ENCODE measurements around the gene RIN2. TPM values are rescaled to one million over a fixed set of nuclear protein-coding genes. Genes with fewer than 3 reads are reported as not detected.

The RIN2 gene
- total and polyA plus RNA-seq, 2 experiments from 2014 or later = 0.08 to 1.4 TPM

DNA sequence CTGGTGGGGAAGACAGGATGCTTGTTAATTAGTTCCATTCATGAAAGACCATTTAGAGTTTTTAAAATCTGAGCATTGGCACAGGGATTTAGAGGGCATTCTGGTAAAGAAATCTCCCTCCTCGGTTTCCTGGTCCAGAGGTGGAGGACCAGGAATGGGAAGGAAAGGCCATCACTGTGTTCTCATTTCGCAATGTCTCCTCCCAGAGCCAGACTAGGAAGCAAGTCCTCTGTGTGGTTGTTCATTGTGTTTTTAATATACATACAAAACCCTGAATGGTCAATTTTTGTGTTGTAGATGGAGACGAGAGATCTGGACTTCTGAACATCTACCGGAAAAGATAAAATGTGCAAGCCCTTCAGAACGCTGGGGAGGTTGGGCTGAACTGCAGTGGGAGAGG is 41.3 kb downstream of the RIN2 start:
- no peak for ATAC-seq
- H2AFZ ChIP-seq = no peak overlapping the region
- H4K20me1 ChIP-seq (replicated peaks; ENCODE audit: insufficient read depth) = no peaks in the 10 kb centered on the region
- H3K79me2 ChIP-seq (replicated peaks; ENCODE audit: insufficient read depth) = no peaks in the 10 kb centered on the region
- H3K4me2 ChIP-seq = no peak overlapping the region
- Mint-ChIP-seq H3K27me3 (ENCODE audit: insufficient read depth, low read depth, poor library complexity) (peaks cover 1% of the 10 kb centered on the region), H3K4me1 (no peaks in the 10 kb centered on the region; the same call in 2 of the 3 replicates), H3K27ac (no peak overlapping the region), H3K36me3 (ENCODE audit: low read depth) (no peaks in the 10 kb centered on the region), H3K9me3 (no peaks in the 10 kb centered on the region), H3K4me3 (no peak overlapping the region)
- no peaks in the 10 kb centered on the region for H3K9me2 ChIP-seq (ENCODE audit: insufficient read depth)
- H3K36me3 ChIP-seq (ENCODE audit: insufficient read depth) = no peaks in the 10 kb centered on the region
- H3K4me3 ChIP-seq = no peak overlapping the region
- no peaks in the 10 kb centered on the region for H3K4me1 ChIP-seq (ENCODE audit: insufficient read depth)
- no peak overlapping the region for H3K27ac ChIP-seq (ENCODE audit: low read depth)
- H3F3A ChIP-seq (replicated peaks; ENCODE audit: low read depth) = no peaks in the 10 kb centered on the region
- no peak for DNase-seq (ENCODE audit: low spot score)
- no peak for TF ChIP-seq ZNF114 (CRISPR knock-in tag; IDR thresholded peaks at IDR 0.05)
- no peak for TF ChIP-seq POLR2AphosphoS5 (IDR thresholded peaks at IDR 0.05; ENCODE audit: low read depth)
- TF ChIP-seq EZH2phosphoT487 (IDR thresholded peaks at IDR 0.05; ENCODE audit: unreplicated experiment) = no peak
- TF ChIP-seq STAT1 (IDR thresholded peaks at IDR 0.05; ENCODE audit: unreplicated experiment) = no peak
- TF ChIP-seq, protein P1, sequence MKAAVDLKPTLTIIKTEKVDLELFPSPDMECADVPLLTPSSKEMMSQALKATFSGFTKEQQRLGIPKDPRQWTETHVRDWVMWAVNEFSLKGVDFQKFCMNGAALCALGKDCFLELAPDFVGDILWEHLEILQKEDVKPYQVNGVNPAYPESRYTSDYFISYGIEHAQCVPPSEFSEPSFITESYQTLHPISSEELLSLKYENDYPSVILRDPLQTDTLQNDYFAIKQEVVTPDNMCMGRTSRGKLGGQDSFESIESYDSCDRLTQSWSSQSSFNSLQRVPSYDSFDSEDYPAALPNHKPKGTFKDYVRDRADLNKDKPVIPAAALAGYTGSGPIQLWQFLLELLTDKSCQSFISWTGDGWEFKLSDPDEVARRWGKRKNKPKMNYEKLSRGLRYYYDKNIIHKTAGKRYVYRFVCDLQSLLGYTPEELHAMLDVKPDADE (IDR thresholded peaks at IDR 0.05) = no peak
- no peak for TF ChIP-seq JUNB (IDR thresholded peaks at IDR 0.05; ENCODE audit: unreplicated experiment)
- no peak for TF ChIP-seq CREB1 (CRISPR knock-in tag; IDR thresholded peaks at IDR 0.05; ENCODE audit: low read depth)
- TF ChIP-seq ZNF331 (CRISPR knock-in tag; IDR thresholded peaks at IDR 0.05; ENCODE audit: low read depth) = no peak
- no peak for TF ChIP-seq NANOG (IDR thresholded peaks at IDR 0.05; ENCODE audit: borderline replicate concordance)
- TF ChIP-seq, protein P2, sequence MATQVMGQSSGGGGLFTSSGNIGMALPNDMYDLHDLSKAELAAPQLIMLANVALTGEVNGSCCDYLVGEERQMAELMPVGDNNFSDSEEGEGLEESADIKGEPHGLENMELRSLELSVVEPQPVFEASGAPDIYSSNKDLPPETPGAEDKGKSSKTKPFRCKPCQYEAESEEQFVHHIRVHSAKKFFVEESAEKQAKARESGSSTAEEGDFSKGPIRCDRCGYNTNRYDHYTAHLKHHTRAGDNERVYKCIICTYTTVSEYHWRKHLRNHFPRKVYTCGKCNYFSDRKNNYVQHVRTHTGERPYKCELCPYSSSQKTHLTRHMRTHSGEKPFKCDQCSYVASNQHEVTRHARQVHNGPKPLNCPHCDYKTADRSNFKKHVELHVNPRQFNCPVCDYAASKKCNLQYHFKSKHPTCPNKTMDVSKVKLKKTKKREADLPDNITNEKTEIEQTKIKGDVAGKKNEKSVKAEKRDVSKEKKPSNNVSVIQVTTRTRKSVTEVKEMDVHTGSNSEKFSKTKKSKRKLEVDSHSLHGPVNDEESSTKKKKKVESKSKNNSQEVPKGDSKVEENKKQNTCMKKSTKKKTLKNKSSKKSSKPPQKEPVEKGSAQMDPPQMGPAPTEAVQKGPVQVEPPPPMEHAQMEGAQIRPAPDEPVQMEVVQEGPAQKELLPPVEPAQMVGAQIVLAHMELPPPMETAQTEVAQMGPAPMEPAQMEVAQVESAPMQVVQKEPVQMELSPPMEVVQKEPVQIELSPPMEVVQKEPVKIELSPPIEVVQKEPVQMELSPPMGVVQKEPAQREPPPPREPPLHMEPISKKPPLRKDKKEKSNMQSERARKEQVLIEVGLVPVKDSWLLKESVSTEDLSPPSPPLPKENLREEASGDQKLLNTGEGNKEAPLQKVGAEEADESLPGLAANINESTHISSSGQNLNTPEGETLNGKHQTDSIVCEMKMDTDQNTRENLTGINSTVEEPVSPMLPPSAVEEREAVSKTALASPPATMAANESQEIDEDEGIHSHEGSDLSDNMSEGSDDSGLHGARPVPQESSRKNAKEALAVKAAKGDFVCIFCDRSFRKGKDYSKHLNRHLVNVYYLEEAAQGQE (IDR thresholded peaks at IDR 0.05; ENCODE audit: unreplicated experiment) = no peak
- no peak for TF ChIP-seq EZH2 (IDR thresholded peaks at IDR 0.05; ENCODE audit: low read depth, unreplicated experiment)
- no peaks in the 10 kb centered on the region for H3K27me3 ChIP-seq (ENCODE audit: insufficient read depth)

DNA sequence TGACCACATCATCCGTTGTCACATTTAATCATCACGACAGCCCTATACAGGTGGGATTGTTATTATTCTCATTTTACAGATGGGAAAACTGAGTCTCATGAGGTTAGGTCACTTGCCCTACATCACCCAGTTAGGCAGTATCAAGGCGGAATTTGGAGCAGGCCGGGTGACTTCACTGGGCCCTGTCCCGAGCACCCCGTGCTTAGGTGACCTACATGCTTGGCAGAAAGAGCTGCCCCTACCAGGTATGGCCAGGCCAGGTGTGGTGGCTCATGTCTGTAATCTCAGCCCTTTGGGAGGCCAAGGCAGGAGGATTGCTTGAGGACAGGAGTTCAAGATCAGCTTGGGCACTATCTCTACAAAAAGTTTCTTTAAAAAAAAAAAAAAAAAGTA is 44.0 kb downstream of the RIN2 start:
- Mint-ChIP-seq H3K27me3 (ENCODE audit: insufficient read depth, low read depth, poor library complexity) (no peaks in the 10 kb centered on the region), H3K36me3 (ENCODE audit: low read depth) (no peaks in the 10 kb centered on the region), H3K4me1 (no peaks in the 10 kb centered on the region), H3K9me3 (no peaks in the 10 kb centered on the region), H3K4me3 (no peak overlapping the region), H3K27ac (no peak overlapping the region)
- Histone ChIP-seq H3F3A (replicated peaks; ENCODE audit: low read depth) (no peaks in the 10 kb centered on the region), H4K20me1 (replicated peaks; ENCODE audit: insufficient read depth) (no peaks in the 10 kb centered on the region), H3K4me1 (ENCODE audit: insufficient read depth) (no peaks in the 10 kb centered on the region), H3K4me2 (no peak overlapping the region), H3K9me2 (ENCODE audit: insufficient read depth) (no peaks in the 10 kb centered on the region), H3K27ac (ENCODE audit: low read depth) (no peak overlapping the region), H3K4me3 (no peak overlapping the region), H3K79me2 (replicated peaks; ENCODE audit: insufficient read depth) (no peaks in the 10 kb centered on the region), H3K36me3 (ENCODE audit: insufficient read depth) (no peaks in the 10 kb centered on the region), H2AFZ (no peak overlapping the region), H3K27me3 (ENCODE audit: insufficient read depth) (no peaks in the 10 kb centered on the region)
- DNase-seq (ENCODE audit: low spot score) (no peak), ATAC-seq (no peak)
- no peak for TF ChIP-seq STAT1 (IDR thresholded peaks at IDR 0.05; ENCODE audit: unreplicated experiment)
- no peak for TF ChIP-seq EZH2 (IDR thresholded peaks at IDR 0.05; ENCODE audit: low read depth, unreplicated experiment)
- no peak for TF ChIP-seq CREB1 (CRISPR knock-in tag; IDR thresholded peaks at IDR 0.05; ENCODE audit: low read depth)
- TF ChIP-seq, protein P3, sequence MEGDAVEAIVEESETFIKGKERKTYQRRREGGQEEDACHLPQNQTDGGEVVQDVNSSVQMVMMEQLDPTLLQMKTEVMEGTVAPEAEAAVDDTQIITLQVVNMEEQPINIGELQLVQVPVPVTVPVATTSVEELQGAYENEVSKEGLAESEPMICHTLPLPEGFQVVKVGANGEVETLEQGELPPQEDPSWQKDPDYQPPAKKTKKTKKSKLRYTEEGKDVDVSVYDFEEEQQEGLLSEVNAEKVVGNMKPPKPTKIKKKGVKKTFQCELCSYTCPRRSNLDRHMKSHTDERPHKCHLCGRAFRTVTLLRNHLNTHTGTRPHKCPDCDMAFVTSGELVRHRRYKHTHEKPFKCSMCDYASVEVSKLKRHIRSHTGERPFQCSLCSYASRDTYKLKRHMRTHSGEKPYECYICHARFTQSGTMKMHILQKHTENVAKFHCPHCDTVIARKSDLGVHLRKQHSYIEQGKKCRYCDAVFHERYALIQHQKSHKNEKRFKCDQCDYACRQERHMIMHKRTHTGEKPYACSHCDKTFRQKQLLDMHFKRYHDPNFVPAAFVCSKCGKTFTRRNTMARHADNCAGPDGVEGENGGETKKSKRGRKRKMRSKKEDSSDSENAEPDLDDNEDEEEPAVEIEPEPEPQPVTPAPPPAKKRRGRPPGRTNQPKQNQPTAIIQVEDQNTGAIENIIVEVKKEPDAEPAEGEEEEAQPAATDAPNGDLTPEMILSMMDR (conservative IDR thresholded peaks at IDR 0.05; ENCODE audit: low read depth in 2 of 2) = no peak
- TF ChIP-seq NANOG (IDR thresholded peaks at IDR 0.05; ENCODE audit: borderline replicate concordance) = no peak
- TF ChIP-seq, protein P1 (IDR thresholded peaks at IDR 0.05) = no peak
- TF ChIP-seq ZNF331 (CRISPR knock-in tag; IDR thresholded peaks at IDR 0.05; ENCODE audit: low read depth) = no peak
- TF ChIP-seq EZH2phosphoT487 (IDR thresholded peaks at IDR 0.05; ENCODE audit: unreplicated experiment) = no peak
- no peak for TF ChIP-seq ZNF114 (CRISPR knock-in tag; IDR thresholded peaks at IDR 0.05)
- TF ChIP-seq, protein P2 (IDR thresholded peaks at IDR 0.05; ENCODE audit: unreplicated experiment) = no peak

All from GM23338 (cell line).